Psoas muscle (tissue), 8 donors: ENCODE measurements around the gene PRR9. TPM values are rescaled to one million over a fixed set of nuclear protein-coding genes. Genes with fewer than 3 reads are reported as not detected.

Source experiments
- ATAC-seq, 4 donors: fragments of 200-7000 bp; cut with Tn5 transposase; one replicate each; pipeline ENCODE4 v1.9.1; 2020; ENCODE audit warnings: moderate library complexity in 3 of 4, mild to moderate bottlenecking in 2 of 4
- DNase-seq, 2 donors: peaks; one replicate each; pipeline ENCODE4 v3.0.0-alpha.2; 2020
- H3K27ac ChIP-seq: fragments of 200-600 bp; one replicate; pipeline ENCODE4 v1.8.0; 2022
- H3K27me3 ChIP-seq, 3 donors: fragments of 200-600 bp in 1 of 3; one replicate each; pipeline versions ENCODE4 v1.6.1 to v1.8.0; 2013 to 2022; ENCODE audit warnings: low read length in 2 of 3, mild to moderate bottlenecking in 2 of 3, moderate library complexity in 1 of 3; ENCODE audit not compliant: insufficient read depth in 3 of 3
- H3K36me3 ChIP-seq, 2 donors: fragments of 200-600 bp in 1 of 2; one replicate each; pipeline versions ENCODE4 v1.6.1 to v1.8.0; 2013 to 2022; ENCODE audit warnings: low read depth in 1 of 2, mild to moderate bottlenecking in 1 of 2, moderate library complexity in 1 of 2; ENCODE audit not compliant: insufficient read depth in 1 of 2
- H3K4me1 ChIP-seq: fragments of 200-600 bp; one replicate; pipeline ENCODE4 v1.8.0; 2022
- H3K4me3 ChIP-seq: fragments of 200-600 bp; one replicate; pipeline ENCODE4 v1.8.0; 2022; ENCODE audit warnings: mild to moderate bottlenecking
- H3K9me3 ChIP-seq: fragments of 200-600 bp; one replicate; pipeline ENCODE4 v1.8.0; 2022
- CTCF ChIP-seq: fragments of 200-600 bp; IDR thresholded peaks from one replicate; pipeline ENCODE4 v1.8.0; 2022; ENCODE audit warnings: antibody characterized with exemption
- WGBS, 3 donors: extraction: QIAGEN DNeasy Blood & Tissue Kit; methylation state at CpG; one replicate each; pipeline versions ENCODE4 v1.1.6 to v1.1.7; 2013; 5-methylcytosine and 5-hydroxymethylcytosine counted together
- intact Hi-C, 2 donors: fragments of 100-400 bp; cut with DNase I; formaldehyde crosslinking; loops; one replicate each; pipeline versions ENCODE4 v1.11.0 to v1.14.2; 2022
- polyA plus RNA-seq, 3 donors: library from polyadenylated mRNA; stranded (reverse); fragments of 200-250 nt; gene quantifications; one replicate each; pipeline ENCODE4 v1.2.3, GENCODE V29; 2013
- total RNA-seq, 4 donors: library from RNA; stranded (reverse); fragmentation: NEBNext Ultra II Directional in 2 of 4; extraction: Animal tissue kit (Norgen Biotek cat#: 25700) in 2 of 4; gene quantifications; one replicate each; pipeline versions ENCODE4 v1.2.1 to v1.2.4, GENCODE V29; 2021 to 2023
- donor health status: healthy with polysubstance abuse.
- donor health status: DM: no; HTN: no; CAD: no; lungs with moderate emphysema.
- donor health status: Bipolar disorder and iron deficiency.
- donor health status: healthy.
- donor health status: DM: yes; HTN: yes; CAD: no.
- donor health status: DM: no; HTN: no; CAD: no.
- donor health status: DM: no; HTN: no; CAD: no.
- donor health status: DM: yes; HTN: yes; CAD: no.

Gene PRR9
- total and polyA plus RNA-seq, 7 donors = 0.04 TPM; not detected in 6

GRCh38 chr1:153246825-153247224 is 29.4 kb downstream of the PRR9 start:
- 68 to 77% (median 70%) methylated on average over 2 of the region's 2 CpGs for WGBS, 3 donors
- Histone ChIP-seq H3K4me1 (no peaks in the 10 kb centered on the region), H3K27me3 (peaks cover 0 to 4% (median 0%) of the 10 kb centered on the region in 3 donors), H3K36me3 (no peaks in the 10 kb centered on the region), H3K4me3 (no peak overlapping the region), H3K27ac (no peak overlapping the region), H3K9me3 (no peaks in the 10 kb centered on the region)
- DNase-seq (no peak), ATAC-seq (no peak)
- no peak for TF ChIP-seq CTCF
- intact Hi-C loops = no loop called here

GRCh38 chr1:153248176-153248879 is 30.9 kb downstream of the PRR9 start:
- no peaks in the 10 kb centered on the region for H3K9me3 ChIP-seq
- H3K4me1 ChIP-seq = no peaks in the 10 kb centered on the region
- intact Hi-C loops = no loop called here
- no peaks in the 10 kb centered on the region for H3K36me3 ChIP-seq
- H3K27me3 ChIP-seq = peaks cover 0 to 4% (median 0%) of the 10 kb centered on the region in 3 donors
- DNase-seq = no peak
- no peak overlapping the region for H3K4me3 ChIP-seq
- WGBS, 3 donors = 58 to 64% (median 60%) methylated on average over 5 of the region's 5 CpGs
- no peak overlapping the region for H3K27ac ChIP-seq
- no peak for ATAC-seq
- TF ChIP-seq CTCF = no peak

- no peak for TF ChIP-seq CTCF
- DNase-seq (no peak), ATAC-seq (no peak)
- Histone ChIP-seq H3K27ac (no peak overlapping the region), H3K9me3 (no peaks in the 10 kb centered on the region), H3K4me3 (no peak overlapping the region), H3K27me3 (peaks cover 0 to 5% (median 4%) of the 10 kb centered on the region in 3 donors), H3K4me1 (no peaks in the 10 kb centered on the region), H3K36me3 (no peaks in the 10 kb centered on the region)
- WGBS, 3 donors = 15 to 20% (median 17%) methylated on average over 1 of the region's 1 CpG
- intact Hi-C loops = no loop called here
These were observed 32.8 kb downstream of the PRR9 start for GRCh38 chr1:153250166-153250565.

GRCh38 chr1:153251087-153251486 is 33.7 kb downstream of the PRR9 start:
- no peak for DNase-seq
- Histone ChIP-seq H3K27ac (no peak overlapping the region), H3K27me3 (peaks cover 0 to 5% (median 0%) of the 10 kb centered on the region in 3 donors), H3K9me3 (no peaks in the 10 kb centered on the region), H3K4me3 (no peak overlapping the region), H3K36me3 (no peaks in the 10 kb centered on the region), H3K4me1 (no peaks in the 10 kb centered on the region)
- no peak for TF ChIP-seq CTCF
- ATAC-seq = no peak
- WGBS, 3 donors = 81 to 86% (median 82%) methylated on average over 2 of the region's 2 CpGs
- intact Hi-C loops = no loop called here

DNA sequence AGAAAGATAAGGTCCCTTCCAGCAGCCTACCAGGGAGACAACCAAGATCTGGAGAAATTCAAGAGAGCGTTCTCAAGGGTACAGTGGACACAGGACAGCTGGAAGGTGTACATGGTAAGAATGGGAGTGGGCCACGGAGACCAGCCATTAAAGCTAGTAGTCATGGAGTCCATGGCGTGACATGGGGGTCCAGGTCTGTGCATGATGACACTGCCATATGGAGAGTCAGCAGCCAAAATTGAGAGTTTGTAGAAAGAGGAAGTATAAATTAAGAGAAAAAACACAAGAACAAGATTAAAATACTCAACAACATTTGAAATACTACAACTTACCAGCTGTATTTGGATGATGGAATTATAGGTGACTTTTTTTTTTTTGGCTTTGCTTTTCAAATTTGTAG is 34.2 kb downstream of the PRR9 start:
- TF ChIP-seq CTCF = no peak
- 82 to 93% (median 85%) methylated on average over 3 of the region's 3 CpGs for WGBS, 3 donors
- no peak overlapping the region for H3K4me3 ChIP-seq
- intact Hi-C loops = no loop called here
- H3K4me1 ChIP-seq = no peaks in the 10 kb centered on the region
- H3K27me3 ChIP-seq = peaks cover 0 to 5% (median 0%) of the 10 kb centered on the region in 3 donors
- H3K9me3 ChIP-seq = no peaks in the 10 kb centered on the region
- H3K27ac ChIP-seq = no peak overlapping the region
- ATAC-seq (no peak), DNase-seq (no peak)
- no peaks in the 10 kb centered on the region for H3K36me3 ChIP-seq
